Upper lobe of left lung (tissue), 4 donors: ENCODE results near the gene MRPL23.

Source experiments
- POLR2A ChIP-seq, 4 donors: fragments of 450-650 bp; IDR thresholded peaks; one replicate each; pipeline ENCODE4 v1.5.1; 2016 to 2017; ENCODE audit warnings: antibody characterized with exemption in 4 of 4, mild to moderate bottlenecking in 2 of 4
- POLR2AphosphoS5 ChIP-seq, 2 donors: sonication (generic); formaldehyde crosslinking; IDR thresholded peaks; one replicate each; pipeline ENCODE4 v1.5.1; 2017; ENCODE audit warnings: antibody characterized with exemption in 2 of 2
- TF ChIP-seq, protein P1 (sequence below), 6 experiments: fragments of 450-650 bp in 4 of 6; fragments of 200-600 bp in 2 of 6; sonication (generic) in 2 of 6; IDR thresholded peaks; one replicate each; pipeline ENCODE4 v1.5.1; 2016 to 2019; ENCODE audit warnings: antibody characterized with exemption in 6 of 6

DNA sequence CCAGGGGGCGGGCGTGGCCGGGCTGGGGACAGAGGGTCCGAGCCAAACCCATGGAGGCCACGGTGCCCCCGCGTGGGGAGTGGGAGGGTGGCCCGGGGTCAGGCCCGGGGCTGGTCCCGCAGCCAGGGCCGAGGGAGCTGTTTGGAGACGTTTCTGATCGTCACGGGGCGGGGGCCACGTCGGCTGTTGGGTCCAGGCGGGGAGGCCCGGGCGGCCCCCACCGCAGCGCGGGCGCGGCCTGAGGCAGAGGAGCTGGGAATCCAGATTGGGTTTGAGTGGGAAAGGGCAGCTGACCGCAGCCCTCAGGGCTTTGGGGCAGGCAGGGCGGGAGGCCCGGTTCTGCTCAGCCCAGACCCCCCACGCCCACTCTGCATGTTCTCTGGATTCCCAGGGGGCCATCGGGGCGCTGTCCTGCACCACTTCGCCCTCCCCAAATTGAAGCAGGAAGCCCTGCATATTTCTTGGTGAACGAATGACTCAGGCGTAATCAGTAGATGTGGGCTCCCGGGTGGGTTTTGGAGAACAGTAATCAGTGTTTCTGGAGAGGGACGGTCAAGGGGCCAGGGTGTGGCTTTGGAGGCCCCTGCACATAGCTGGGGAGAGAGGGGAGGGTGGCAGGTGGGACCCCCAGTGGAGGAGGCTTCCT, 583 bp downstream of the MRPL23 start:
- TF ChIP-seq, protein P1, sequence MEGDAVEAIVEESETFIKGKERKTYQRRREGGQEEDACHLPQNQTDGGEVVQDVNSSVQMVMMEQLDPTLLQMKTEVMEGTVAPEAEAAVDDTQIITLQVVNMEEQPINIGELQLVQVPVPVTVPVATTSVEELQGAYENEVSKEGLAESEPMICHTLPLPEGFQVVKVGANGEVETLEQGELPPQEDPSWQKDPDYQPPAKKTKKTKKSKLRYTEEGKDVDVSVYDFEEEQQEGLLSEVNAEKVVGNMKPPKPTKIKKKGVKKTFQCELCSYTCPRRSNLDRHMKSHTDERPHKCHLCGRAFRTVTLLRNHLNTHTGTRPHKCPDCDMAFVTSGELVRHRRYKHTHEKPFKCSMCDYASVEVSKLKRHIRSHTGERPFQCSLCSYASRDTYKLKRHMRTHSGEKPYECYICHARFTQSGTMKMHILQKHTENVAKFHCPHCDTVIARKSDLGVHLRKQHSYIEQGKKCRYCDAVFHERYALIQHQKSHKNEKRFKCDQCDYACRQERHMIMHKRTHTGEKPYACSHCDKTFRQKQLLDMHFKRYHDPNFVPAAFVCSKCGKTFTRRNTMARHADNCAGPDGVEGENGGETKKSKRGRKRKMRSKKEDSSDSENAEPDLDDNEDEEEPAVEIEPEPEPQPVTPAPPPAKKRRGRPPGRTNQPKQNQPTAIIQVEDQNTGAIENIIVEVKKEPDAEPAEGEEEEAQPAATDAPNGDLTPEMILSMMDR (IDR thresholded peaks at IDR 0.05) = no peak
- no peak for TF ChIP-seq POLR2A (IDR thresholded peaks at IDR 0.05)
- no peak for TF ChIP-seq POLR2AphosphoS5 (IDR thresholded peaks at IDR 0.05)
